Epithelial cell of esophagus (primary cell): ENCODE measurements around the gene HECA.

Source experiments
- DNase-seq: peaks from one replicate; pipeline ENCODE4 v3.0.0; 2010; ENCODE audit warnings: low read depth
- H3K4me3 ChIP-seq: 2 replicates; pipeline ENCODE4 v1.5.1; 2011; ENCODE audit warnings: mild to moderate bottlenecking, low read length, control low read depth
- TF ChIP-seq, protein P1 (sequence below): IDR thresholded peaks from 2 replicates; pipeline ENCODE4 v1.5.1; 2011; ENCODE audit warnings: low read depth, mild to moderate bottlenecking, low read length, control low read depth, inconsistent platforms; ENCODE audit not compliant: insufficient read depth; ENCODE audit errors: missing control alignments

The HECA gene

GRCh38 chr6:139146317-139146726, 11.4 kb downstream of the HECA start:
- H3K4me3 ChIP-seq: no peak overlapping the region
- no peak for DNase-seq
- TF ChIP-seq, protein P1, sequence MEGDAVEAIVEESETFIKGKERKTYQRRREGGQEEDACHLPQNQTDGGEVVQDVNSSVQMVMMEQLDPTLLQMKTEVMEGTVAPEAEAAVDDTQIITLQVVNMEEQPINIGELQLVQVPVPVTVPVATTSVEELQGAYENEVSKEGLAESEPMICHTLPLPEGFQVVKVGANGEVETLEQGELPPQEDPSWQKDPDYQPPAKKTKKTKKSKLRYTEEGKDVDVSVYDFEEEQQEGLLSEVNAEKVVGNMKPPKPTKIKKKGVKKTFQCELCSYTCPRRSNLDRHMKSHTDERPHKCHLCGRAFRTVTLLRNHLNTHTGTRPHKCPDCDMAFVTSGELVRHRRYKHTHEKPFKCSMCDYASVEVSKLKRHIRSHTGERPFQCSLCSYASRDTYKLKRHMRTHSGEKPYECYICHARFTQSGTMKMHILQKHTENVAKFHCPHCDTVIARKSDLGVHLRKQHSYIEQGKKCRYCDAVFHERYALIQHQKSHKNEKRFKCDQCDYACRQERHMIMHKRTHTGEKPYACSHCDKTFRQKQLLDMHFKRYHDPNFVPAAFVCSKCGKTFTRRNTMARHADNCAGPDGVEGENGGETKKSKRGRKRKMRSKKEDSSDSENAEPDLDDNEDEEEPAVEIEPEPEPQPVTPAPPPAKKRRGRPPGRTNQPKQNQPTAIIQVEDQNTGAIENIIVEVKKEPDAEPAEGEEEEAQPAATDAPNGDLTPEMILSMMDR: no peak

DNA sequence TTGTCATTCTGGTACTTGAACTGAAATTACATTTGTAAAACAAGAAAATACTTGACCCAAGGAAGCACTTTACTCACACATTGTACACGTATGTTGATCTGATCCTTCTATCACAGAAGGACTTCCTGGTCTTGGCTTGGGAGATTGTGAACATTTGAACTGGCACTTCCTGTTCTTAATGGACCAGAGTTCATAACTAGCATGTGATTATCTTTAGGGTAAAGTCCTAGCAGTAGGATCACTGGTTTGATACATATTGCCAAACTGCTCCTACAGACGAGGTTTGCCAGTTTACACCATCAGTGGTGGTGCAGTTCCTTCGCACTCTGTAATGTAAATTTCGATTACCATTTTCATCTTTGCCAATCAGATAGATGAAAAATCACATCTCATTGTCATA, 12.7 kb downstream of the HECA start:
- H3K4me3 ChIP-seq: no peak overlapping the region
- TF ChIP-seq, protein P1: no peak

DNA sequence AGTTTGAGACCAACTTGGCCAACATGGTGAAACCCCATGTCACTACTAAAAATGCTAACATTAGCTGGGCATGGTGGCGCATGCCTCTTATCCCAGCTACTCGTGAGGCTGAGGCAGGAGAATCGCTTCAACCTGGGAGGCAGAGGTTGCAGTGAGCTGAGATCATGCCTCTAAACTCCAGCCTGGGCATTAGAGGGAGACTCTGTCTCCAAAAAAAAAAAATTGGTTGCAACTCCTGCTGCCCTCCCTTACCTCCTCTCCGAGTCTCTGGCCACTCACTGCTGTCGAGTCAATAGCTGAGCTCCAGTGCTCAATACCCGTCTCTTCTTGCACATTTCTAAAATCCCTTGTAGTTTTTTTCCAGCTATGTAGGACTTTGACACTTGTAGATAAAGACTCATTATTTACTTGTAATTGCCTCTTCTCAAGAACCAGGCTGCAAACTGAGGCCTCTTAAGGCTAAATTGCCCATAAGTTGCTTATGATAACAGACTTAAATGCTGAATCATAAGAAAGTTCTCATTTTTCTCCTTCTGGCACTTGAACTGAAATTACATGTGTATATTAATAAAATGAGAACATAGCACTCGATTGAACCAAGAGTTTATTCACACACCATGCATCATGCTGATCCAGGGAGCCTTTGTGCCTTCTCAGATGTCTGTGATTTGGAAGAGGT, 13.8 kb downstream of the HECA start:
- DNase-seq: no peak
- TF ChIP-seq, protein P1: no peak
- no peak overlapping the region for H3K4me3 ChIP-seq

More for the DNA sequence above, 12.7 kb downstream of the HECA start:
- DNase-seq: no peak

- no peak overlapping the region for H3K4me3 ChIP-seq
- no peak for DNase-seq
- TF ChIP-seq, protein P1: no peak
Observed at GRCh38 chr6:139149383-139149782, 14.5 kb downstream of the HECA start.

- TF ChIP-seq, protein P1: no peak
- peak; percentile 92 for DNase-seq
- no peak overlapping the region for H3K4me3 ChIP-seq
Observed at GRCh38 chr6:139150920-139151319, 16.0 kb downstream of the HECA start.

GRCh38 chr6:139151425-139152087, 16.7 kb downstream of the HECA start:
- H3K4me3 ChIP-seq: no peak overlapping the region
- TF ChIP-seq, protein P1: no peak

More at GRCh38 chr6:139151425-139152087, 16.7 kb downstream of the HECA start:
- DNase-seq: no peak
